Upper lobe of left lung (tissue), 6 donors: ENCODE data around the gene TPH1. TPM values are rescaled to one million over a fixed set of nuclear protein-coding genes. Genes with fewer than 3 reads are reported as not detected.
"Not testable (repeated sequence)": the region's sequence is repeated elsewhere in the genome, so short reads cannot be mapped to it uniquely, and the experiment has no call there.

Experiments
- ATAC-seq, 2 donors: fragments of 200-7000 bp; cut with Tn5 transposase; one replicate each; pipeline ENCODE4 v1.9.1; 2022; ENCODE audit warnings: mild to moderate bottlenecking in 2 of 2, moderate library complexity in 2 of 2; ENCODE audit not compliant: low FRiP score in 2 of 2
- DNase-seq, 2 donors: peaks; one replicate each; pipeline ENCODE4 v3.0.0-alpha.2; 2019 to 2020
- H3K27ac ChIP-seq, 4 donors: fragments of 200-600 bp; sonication (generic); one replicate each; pipeline ENCODE4 v1.5.1; 2016 to 2019
- H3K27me3 ChIP-seq, 4 donors: fragments of 200-600 bp; sonication (generic); one replicate each; pipeline ENCODE4 v1.5.1; 2017 to 2019
- H3K36me3 ChIP-seq, 4 donors: fragments of 200-600 bp; sonication (generic); one replicate each; pipeline ENCODE4 v1.5.1; 2016 to 2019
- H3K4me1 ChIP-seq, 4 donors: fragments of 200-600 bp; sonication (generic); one replicate each; pipeline ENCODE4 v1.5.1; 2018 to 2019
- H3K4me3 ChIP-seq, 4 donors: fragments of 200-600 bp; sonication (generic); one replicate each; pipeline ENCODE4 v1.5.1; 2017 to 2019; ENCODE audit warnings: mild to moderate bottlenecking in 2 of 4, moderate library complexity in 1 of 4
- H3K9me3 ChIP-seq, 4 donors: fragments of 200-600 bp; sonication (generic); one replicate each; pipeline ENCODE4 v1.5.1; 2018 to 2019
- EP300 ChIP-seq, 4 donors: sonication (generic); formaldehyde crosslinking; IDR thresholded peaks; one replicate each; pipeline ENCODE4 v1.5.1; 2017; ENCODE audit warnings: antibody characterized with exemption in 4 of 4, control low read depth in 2 of 4
- POLR2A ChIP-seq, 4 donors: fragments of 450-650 bp; IDR thresholded peaks; one replicate each; pipeline ENCODE4 v1.5.1; 2016 to 2017; ENCODE audit warnings: antibody characterized with exemption in 4 of 4, mild to moderate bottlenecking in 2 of 4
- POLR2AphosphoS5 ChIP-seq, 2 donors: sonication (generic); formaldehyde crosslinking; IDR thresholded peaks; one replicate each; pipeline ENCODE4 v1.5.1; 2017; ENCODE audit warnings: antibody characterized with exemption in 2 of 2
- WGBS, 2 donors: methylation state at CpG; one replicate each; pipeline ENCODE4 v1.1.5; 2017 to 2018; 5-methylcytosine and 5-hydroxymethylcytosine counted together
- total RNA-seq, 6 donors: library from RNA; depleted of rRNA in 4 of 6; stranded (reverse); fragments of >200 nt in 4 of 6; gene quantifications; one replicate each; pipeline versions ENCODE4 v1.1.0 to v1.2.1, GENCODE V29; 2016 to 2021
- TF ChIP-seq, protein P1 (sequence below), 6 experiments: fragments of 450-650 bp in 4 of 6; fragments of 200-600 bp in 2 of 6; sonication (generic) in 2 of 6; IDR thresholded peaks; one replicate each; pipeline ENCODE4 v1.5.1; 2016 to 2019; ENCODE audit warnings: antibody characterized with exemption in 6 of 6
- donor health status: DM: no; HTN: no; CAD: no; lungs with moderate emphysema.
- donor health status: DM: no; HTN: yes; CAD: no; lungs with severe emphysema.

TPH1 gene
- total RNA-seq, 6 donors from 2014 or later = 0.13 to 0.79 (median 0.40) TPM; not detected in 1

- DNase-seq (no peak), ATAC-seq (no peak)
- Histone ChIP-seq H3K27me3 (no peaks in the 10 kb centered on the region), H3K36me3 (peaks cover 7 to 77% (median 11%) of the 10 kb centered on the region in 4 donors), H3K4me3 (no peak overlapping the region), H3K4me1 (no peaks in the 10 kb centered on the region), H3K9me3 (no peaks in the 10 kb centered on the region), H3K27ac (no peak overlapping the region)
- WGBS, 2 donors = 91 to 100% methylated on average over 1 of the region's 1 CpG
- no peak for TF ChIP-seq POLR2AphosphoS5 (IDR thresholded peaks at IDR 0.05)
- no peak for TF ChIP-seq POLR2A (IDR thresholded peaks at IDR 0.05)
- TF ChIP-seq EP300 (IDR thresholded peaks at IDR 0.05) = no peak
- TF ChIP-seq, protein P1, sequence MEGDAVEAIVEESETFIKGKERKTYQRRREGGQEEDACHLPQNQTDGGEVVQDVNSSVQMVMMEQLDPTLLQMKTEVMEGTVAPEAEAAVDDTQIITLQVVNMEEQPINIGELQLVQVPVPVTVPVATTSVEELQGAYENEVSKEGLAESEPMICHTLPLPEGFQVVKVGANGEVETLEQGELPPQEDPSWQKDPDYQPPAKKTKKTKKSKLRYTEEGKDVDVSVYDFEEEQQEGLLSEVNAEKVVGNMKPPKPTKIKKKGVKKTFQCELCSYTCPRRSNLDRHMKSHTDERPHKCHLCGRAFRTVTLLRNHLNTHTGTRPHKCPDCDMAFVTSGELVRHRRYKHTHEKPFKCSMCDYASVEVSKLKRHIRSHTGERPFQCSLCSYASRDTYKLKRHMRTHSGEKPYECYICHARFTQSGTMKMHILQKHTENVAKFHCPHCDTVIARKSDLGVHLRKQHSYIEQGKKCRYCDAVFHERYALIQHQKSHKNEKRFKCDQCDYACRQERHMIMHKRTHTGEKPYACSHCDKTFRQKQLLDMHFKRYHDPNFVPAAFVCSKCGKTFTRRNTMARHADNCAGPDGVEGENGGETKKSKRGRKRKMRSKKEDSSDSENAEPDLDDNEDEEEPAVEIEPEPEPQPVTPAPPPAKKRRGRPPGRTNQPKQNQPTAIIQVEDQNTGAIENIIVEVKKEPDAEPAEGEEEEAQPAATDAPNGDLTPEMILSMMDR (IDR thresholded peaks at IDR 0.05) = no peak
Observed at GRCh38 chr11:18000760-18001159, 45.3 kb downstream of the TPH1 start.

DNA sequence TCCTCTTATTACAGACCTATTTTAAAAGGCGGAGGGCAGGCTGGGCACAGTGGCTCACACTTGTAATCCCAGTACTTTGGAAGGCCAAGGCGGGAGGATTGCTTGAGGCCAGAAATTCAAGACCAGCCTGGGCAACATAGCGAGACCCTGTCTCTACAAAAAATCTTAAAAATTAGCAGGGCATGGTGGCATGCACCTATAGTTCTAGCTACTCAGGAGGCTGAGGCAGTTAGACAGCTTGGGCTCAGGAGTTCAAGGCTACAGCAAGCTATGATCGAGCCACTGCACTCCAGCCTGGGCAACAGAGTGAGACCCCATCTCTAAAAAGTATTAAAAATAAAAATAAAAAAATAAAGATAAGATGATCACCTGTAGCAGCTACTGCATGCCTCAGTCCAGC lies 45.9 kb downstream of the TPH1 start:
- not testable (repeated sequence) for H3K4me1 ChIP-seq, H3K27me3 ChIP-seq, DNase-seq, ATAC-seq, H3K4me3 ChIP-seq, H3K9me3 ChIP-seq, H3K27ac ChIP-seq
- 94 to 99% methylated on average over 4 of the region's 4 CpGs for WGBS, 2 donors
- peaks cover 8 to 79% (median 11%) of the 10 kb centered on the region in 4 donors for H3K36me3 ChIP-seq

Other genes starting within 250 kb of the TPH1 start
- 10 to 100 TPM; 21.7 to 40.5 (median 34.8) TPM for gene SERGEF, start 33.2 kb downstream of the TPH1 start, total RNA-seq
- 10 to 100 TPM in 3 of 6 donors, 1 to 10 TPM in 3; 5.9 to 19.6 (median 10.6) TPM for gene SAAL1, start 59.8 kb upstream of the TPH1 start, total RNA-seq
- gene MRGPRX3, start 86.3 kb upstream of the TPH1 start, total RNA-seq = not detected
- not detected for gene MRGPRX4, start 126.6 kb upstream of the TPH1 start, total RNA-seq
- gene SAA4, start 190.5 kb upstream of the TPH1 start, total RNA-seq = under 1 TPM in 1 of 6 donors, not detected in 5; 0.72 TPM
- 10 to 100 TPM in 3 of 6 donors, 1 to 10 TPM in 2, not detected in 1; 2.0 to 50.3 (median 11.7) TPM for gene SAA2, start 202.4 kb upstream of the TPH1 start, total RNA-seq
- 10 to 100 TPM in 5 of 6 donors, 1 to 10 TPM in 1; 9.0 to 92.5 (median 16.2) TPM for gene SAA1, start 220.0 kb upstream of the TPH1 start, total RNA-seq